PC-9 (cell line): ENCODE data around the gene CRYGN.

Experiments used
- CTCF ChIP-seq: fragments of 200-600 bp; sonication (generic); conservative IDR thresholded peaks from 2 replicates; pipeline ENCODE4 v1.6.1; 2017; ENCODE audit warnings: mixed run types, antibody characterized with exemption, mild to moderate bottlenecking, moderate library complexity
- EZH2 ChIP-seq: fragments of 200-600 bp; sonication (generic); IDR thresholded peaks from 2 replicates; pipeline ENCODE4 v1.8.0; 2017; ENCODE audit warnings: antibody characterized with exemption, low read depth

- TF ChIP-seq CTCF (no peak), EZH2 (no peak)
These were observed 14.4 kb upstream of the CRYGN start for GRCh38 chr7:151454305-151454704.
